Suprapubic skin (tissue), 4 donors: ENCODE measurements around the gene USP43. TPM values are rescaled to one million over a fixed set of nuclear protein-coding genes. Genes with fewer than 3 reads are reported as not detected.

ENCODE experiments used
- DNase-seq, 2 donors: peaks; one replicate each; pipeline ENCODE4 v3.0.0-alpha.2; 2019; ENCODE audit warnings: low spot score in 2 of 2
- H3K27ac ChIP-seq: fragments of 200-600 bp; sonication (generic); one replicate; pipeline ENCODE4 v1.5.1; 2019
- H3K27me3 ChIP-seq: fragments of 200-600 bp; sonication (generic); one replicate; pipeline ENCODE4 v1.5.1; 2019
- H3K36me3 ChIP-seq: fragments of 200-600 bp; sonication (generic); one replicate; pipeline ENCODE4 v1.5.1; 2019
- H3K4me1 ChIP-seq: fragments of 200-600 bp; sonication (generic); one replicate; pipeline ENCODE4 v1.5.1; 2019
- H3K4me3 ChIP-seq: fragments of 200-600 bp; sonication (generic); one replicate; pipeline ENCODE4 v1.5.1; 2019; ENCODE audit warnings: mild to moderate bottlenecking
- H3K9me3 ChIP-seq: fragments of 200-600 bp; sonication (generic); one replicate; pipeline ENCODE4 v1.5.1; 2019
- CTCF ChIP-seq, 2 donors: fragments of 200-600 bp in 1 of 2; fragments of 450-650 bp in 1 of 2; sonication (generic) in 1 of 2; IDR thresholded peaks; one replicate each; pipeline ENCODE4 v1.5.1; 2016 to 2019; ENCODE audit warnings: antibody characterized with exemption in 2 of 2, mild to moderate bottlenecking in 1 of 2, moderate library complexity in 1 of 2
- EP300 ChIP-seq: sonication (generic); formaldehyde crosslinking; IDR thresholded peaks from one replicate; pipeline ENCODE4 v1.6.1; 2017; ENCODE audit warnings: antibody characterized with exemption
- POLR2A ChIP-seq, 2 donors: fragments of 450-650 bp; IDR thresholded peaks; one replicate each; pipeline ENCODE4 v1.6.1; 2017; ENCODE audit warnings: antibody characterized with exemption in 2 of 2, mild to moderate bottlenecking in 2 of 2, moderate library complexity in 2 of 2
- POLR2AphosphoS5 ChIP-seq, 3 donors: sonication (generic); formaldehyde crosslinking; IDR thresholded peaks; one replicate each; pipeline ENCODE4 v1.6.1; 2017; ENCODE audit warnings: antibody characterized with exemption in 3 of 3
- WGBS: methylation state at CpG from one replicate; pipeline ENCODE4 v1.1.5; 2018; 5-methylcytosine and 5-hydroxymethylcytosine counted together
- total RNA-seq, 4 donors: library from RNA; depleted of rRNA; stranded (reverse); fragments of >200 nt; gene quantifications; one replicate each; pipeline ENCODE4 v1.1.0, GENCODE V29; 2016

Gene USP43
- total RNA-seq, 4 donors from 2014 or later, result 3.1 to 7.2 (median 4.2) TPM

GRCh38 chr17:9700754-9701476 lies 55.6 kb downstream of the USP43 start:
- Histone ChIP-seq H3K4me1 (no peaks in the 10 kb centered on the region), H3K36me3 (no peaks in the 10 kb centered on the region)
- 85% methylated on average over 18 of the region's 20 CpGs for WGBS

GRCh38 chr17:9702482-9702881 lies 57.2 kb downstream of the USP43 start:
- no peaks in the 10 kb centered on the region for H3K27me3 ChIP-seq
- H3K36me3 ChIP-seq, result no peaks in the 10 kb centered on the region
- TF ChIP-seq POLR2AphosphoS5 (IDR thresholded peaks at IDR 0.05) (no peak), CTCF (IDR thresholded peaks at IDR 0.05) (no peak), POLR2A (IDR thresholded peaks at IDR 0.05) (no peak)
- H3K4me1 ChIP-seq, result no peaks in the 10 kb centered on the region
- DNase-seq, result no peak
- no peak overlapping the region for H3K4me3 ChIP-seq
- no peaks in the 10 kb centered on the region for H3K9me3 ChIP-seq
- WGBS, result 85% methylated on average over 9 of the region's 9 CpGs
- H3K27ac ChIP-seq, result no peak overlapping the region

More at GRCh38 chr17:9700754-9701476, 55.6 kb downstream of the USP43 start:
- no peaks in the 10 kb centered on the region for H3K27me3 ChIP-seq
- TF ChIP-seq POLR2AphosphoS5 (IDR thresholded peaks at IDR 0.05), result no peak
- no peak for TF ChIP-seq EP300
- TF ChIP-seq POLR2A (IDR thresholded peaks at IDR 0.05), result no peak
- TF ChIP-seq CTCF (IDR thresholded peaks at IDR 0.05), result no peak
- no peak for DNase-seq
- no peak overlapping the region for H3K27ac ChIP-seq
- no peak overlapping the region for H3K4me3 ChIP-seq
- no peaks in the 10 kb centered on the region for H3K9me3 ChIP-seq

GRCh38 chr17:9702914-9703780 lies 57.8 kb downstream of the USP43 start:
- no peak for TF ChIP-seq EP300
- TF ChIP-seq POLR2A (IDR thresholded peaks at IDR 0.05), result no peak
- TF ChIP-seq POLR2AphosphoS5 (IDR thresholded peaks at IDR 0.05), result no peak
- no peak for TF ChIP-seq CTCF (IDR thresholded peaks at IDR 0.05)
- no peaks in the 10 kb centered on the region for H3K4me1 ChIP-seq
- WGBS, result 82% methylated on average over 12 of the region's 15 CpGs
- H3K27ac ChIP-seq, result no peak overlapping the region
- H3K4me3 ChIP-seq, result no peak overlapping the region
- no peaks in the 10 kb centered on the region for H3K9me3 ChIP-seq
- no peak for DNase-seq
- H3K27me3 ChIP-seq, result no peaks in the 10 kb centered on the region
- H3K36me3 ChIP-seq, result no peaks in the 10 kb centered on the region

GRCh38 chr17:9703781-9704082 lies 58.4 kb downstream of the USP43 start:
- no peak for TF ChIP-seq POLR2AphosphoS5 (IDR thresholded peaks at IDR 0.05)
- TF ChIP-seq POLR2A (IDR thresholded peaks at IDR 0.05), result no peak
- no peak for TF ChIP-seq CTCF (IDR thresholded peaks at IDR 0.05)
- no peak for TF ChIP-seq EP300
- Histone ChIP-seq H3K4me1 (no peaks in the 10 kb centered on the region), H3K4me3 (no peak overlapping the region), H3K27me3 (no peaks in the 10 kb centered on the region), H3K9me3 (no peaks in the 10 kb centered on the region), H3K27ac (no peak overlapping the region), H3K36me3 (no peaks in the 10 kb centered on the region)
- WGBS, result 79% methylated on average over 3 of the region's 3 CpGs
- no peak for DNase-seq

GRCh38 chr17:9705745-9706144 lies 60.4 kb downstream of the USP43 start:
- H3K27me3 ChIP-seq, result no peaks in the 10 kb centered on the region
- TF ChIP-seq POLR2AphosphoS5 (IDR thresholded peaks at IDR 0.05) (no peak), EP300 (no peak), CTCF (IDR thresholded peaks at IDR 0.05) (no peak), POLR2A (IDR thresholded peaks at IDR 0.05) (no peak)
- WGBS, result 100% methylated on average over 1 of the region's 1 CpG
- H3K36me3 ChIP-seq, result no peaks in the 10 kb centered on the region
- H3K4me3 ChIP-seq, result no peak overlapping the region
- DNase-seq, result no peak
- H3K27ac ChIP-seq, result no peak overlapping the region
- no peaks in the 10 kb centered on the region for H3K4me1 ChIP-seq
- no peaks in the 10 kb centered on the region for H3K9me3 ChIP-seq
